Hepatocyte (in vitro differentiated cells): Measurements from ENCODE around the gene LIPC.

ENCODE experiments used
- EZH2 ChIP-seq: fragments of 200-600 bp; sonication (generic); IDR thresholded peaks from 2 replicates; pipeline ENCODE4 v1.6.1; 2016; ENCODE audit warnings: antibody characterized with exemption, mild to moderate bottlenecking, borderline replicate concordance
- EZH2phosphoT487 ChIP-seq: fragments of 200-600 bp; sonication (generic); IDR thresholded peaks from one replicate; pipeline ENCODE4 v1.6.1; 2018; ENCODE audit warnings: antibody characterized with exemption, mild to moderate bottlenecking, low read depth, moderate library complexity; ENCODE audit not compliant: unreplicated experiment, severe bottlenecking
- TF ChIP-seq, protein P1 (sequence below): fragments of 200-600 bp; sonication (generic); IDR thresholded peaks from 2 replicates; pipeline ENCODE4 v1.5.1; 2016; ENCODE audit warnings: antibody characterized with exemption, mild to moderate bottlenecking; ENCODE audit not compliant: poor library complexity

DNA sequence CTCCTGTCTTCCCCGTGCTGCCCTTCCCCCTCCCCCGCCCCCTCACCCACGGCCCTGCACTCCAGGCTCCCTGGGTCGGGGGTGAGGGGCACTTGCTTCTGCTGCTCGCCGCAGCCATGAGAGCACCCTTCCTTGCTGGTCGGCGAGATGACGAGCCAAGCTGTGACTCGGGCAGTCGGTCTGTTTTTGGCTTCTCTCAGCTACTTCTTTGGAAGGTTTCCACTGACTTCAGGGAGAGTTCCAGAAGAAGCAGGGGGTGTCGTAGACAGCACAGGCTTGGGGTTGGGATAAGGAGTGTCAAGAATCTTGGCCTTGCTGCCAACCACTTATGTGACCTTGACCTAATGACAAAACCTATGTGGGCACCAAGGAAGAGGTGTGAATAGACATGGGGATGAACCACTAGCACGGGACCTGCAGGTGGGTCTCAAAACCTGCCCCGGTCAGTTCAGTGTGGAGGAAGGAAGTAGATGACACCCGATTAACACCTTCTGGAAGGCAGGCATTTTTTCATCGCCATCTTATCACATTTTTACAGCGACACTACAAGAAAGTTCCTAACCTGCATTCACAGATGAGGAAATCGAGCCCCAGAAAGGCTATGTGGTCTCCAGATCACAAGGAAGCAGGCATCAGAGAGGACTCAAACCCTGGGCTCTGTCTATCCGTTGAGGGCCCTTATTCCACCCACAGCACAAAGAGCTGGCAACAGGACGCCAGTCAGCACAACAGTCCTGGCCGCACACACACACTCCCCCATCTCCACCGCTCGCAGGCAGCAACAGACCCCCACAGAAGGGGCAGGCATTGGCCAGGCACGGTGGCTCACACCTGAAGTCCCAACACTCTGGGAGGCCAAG lies 120.9 kb downstream of the LIPC start:
- TF ChIP-seq, protein P1, sequence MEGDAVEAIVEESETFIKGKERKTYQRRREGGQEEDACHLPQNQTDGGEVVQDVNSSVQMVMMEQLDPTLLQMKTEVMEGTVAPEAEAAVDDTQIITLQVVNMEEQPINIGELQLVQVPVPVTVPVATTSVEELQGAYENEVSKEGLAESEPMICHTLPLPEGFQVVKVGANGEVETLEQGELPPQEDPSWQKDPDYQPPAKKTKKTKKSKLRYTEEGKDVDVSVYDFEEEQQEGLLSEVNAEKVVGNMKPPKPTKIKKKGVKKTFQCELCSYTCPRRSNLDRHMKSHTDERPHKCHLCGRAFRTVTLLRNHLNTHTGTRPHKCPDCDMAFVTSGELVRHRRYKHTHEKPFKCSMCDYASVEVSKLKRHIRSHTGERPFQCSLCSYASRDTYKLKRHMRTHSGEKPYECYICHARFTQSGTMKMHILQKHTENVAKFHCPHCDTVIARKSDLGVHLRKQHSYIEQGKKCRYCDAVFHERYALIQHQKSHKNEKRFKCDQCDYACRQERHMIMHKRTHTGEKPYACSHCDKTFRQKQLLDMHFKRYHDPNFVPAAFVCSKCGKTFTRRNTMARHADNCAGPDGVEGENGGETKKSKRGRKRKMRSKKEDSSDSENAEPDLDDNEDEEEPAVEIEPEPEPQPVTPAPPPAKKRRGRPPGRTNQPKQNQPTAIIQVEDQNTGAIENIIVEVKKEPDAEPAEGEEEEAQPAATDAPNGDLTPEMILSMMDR: no peak
- no peak for TF ChIP-seq EZH2
- TF ChIP-seq EZH2phosphoT487: no peak
